Activated naive CD4-positive, alpha-beta T cell treated with anti-CD3 and anti-CD28 coated beads, Interleukin-2, amount 10 ng/mL, durations not matched to agents 7 days and 5 days (primary cell): ENCODE data around the gene ZNF805.

Experiments
- CTCF ChIA-PET: fragments of 350-600 bp; sonication (Branson Sonifier 250); formaldehyde crosslinking; loops from one replicate; lab custom pipeline; 2021; ENCODE audit warnings: antibody characterized with exemption; lab: Charles Lee
- DNase-seq: peaks from one replicate; pipeline ENCODE4 v3.0.0-alpha.2; 2020
- H3K27ac Mint-ChIP-seq: one replicate; pipeline ENCODE4 v1.8.0; 2021; ENCODE audit warnings: mild to moderate bottlenecking, moderate library complexity, mixed read lengths
- H3K27me3 Mint-ChIP-seq: one replicate; pipeline ENCODE4 v1.8.0; 2021; ENCODE audit warnings: mild to moderate bottlenecking, mixed read lengths
- H3K36me3 Mint-ChIP-seq: one replicate; pipeline ENCODE4 v1.8.0; 2021; ENCODE audit warnings: mixed read lengths
- H3K4me1 Mint-ChIP-seq: one replicate; pipeline ENCODE4 v1.8.0; 2021; ENCODE audit warnings: mixed read lengths
- H3K4me3 Mint-ChIP-seq: one replicate; pipeline ENCODE4 v1.8.0; 2021; ENCODE audit warnings: mild to moderate bottlenecking, moderate library complexity, mixed read lengths
- H3K9me3 Mint-ChIP-seq: one replicate; pipeline ENCODE4 v1.8.0; 2021; ENCODE audit warnings: mixed read lengths

The ZNF805 gene

DNA sequence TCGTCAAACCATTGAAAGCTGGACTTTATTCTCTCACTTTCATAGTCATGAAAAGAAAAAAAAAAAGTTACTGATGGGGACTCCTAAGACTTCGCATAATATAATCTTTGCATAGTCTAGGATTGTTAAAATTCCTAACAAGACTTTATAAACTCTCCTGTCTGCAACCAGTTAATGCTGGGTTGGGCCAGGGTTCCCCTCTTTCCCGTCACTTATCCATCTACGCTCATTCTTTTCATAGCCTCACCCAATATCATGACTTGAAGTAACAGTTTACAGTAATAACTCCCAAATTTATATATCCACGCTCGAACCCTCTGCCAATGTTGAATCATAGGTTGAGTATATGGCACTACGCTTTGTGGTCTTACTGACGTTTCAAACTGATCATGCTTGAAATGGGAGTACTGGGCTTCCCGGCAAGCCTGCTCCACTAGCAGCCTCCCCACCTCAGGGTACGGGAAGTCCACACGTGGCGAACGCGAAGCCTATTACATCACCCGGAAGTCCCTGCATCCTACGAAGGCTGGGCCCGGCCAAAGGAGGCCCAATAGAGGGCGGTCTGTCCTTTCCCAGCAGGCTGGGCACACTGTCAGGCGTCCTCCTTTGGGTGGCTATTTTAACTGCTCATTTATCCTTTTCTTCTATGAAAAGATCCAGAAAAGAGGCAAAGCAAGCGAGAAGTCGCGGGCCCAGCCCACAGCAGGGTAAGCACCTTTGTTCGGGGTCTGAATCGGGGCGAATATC is 39.2 kb downstream of the ZNF805 start:
- DNase-seq = peak; percentile 85
- H3K27ac Mint-ChIP-seq = no peak overlapping the region
- H3K4me1 Mint-ChIP-seq = peaks cover 28% of the 10 kb centered on the region
- H3K9me3 Mint-ChIP-seq = peaks cover 7% of the 10 kb centered on the region
- CTCF ChIA-PET = no interaction called here
- no peaks in the 10 kb centered on the region for H3K27me3 Mint-ChIP-seq
- H3K36me3 Mint-ChIP-seq = peaks cover 42% of the 10 kb centered on the region
- H3K4me3 Mint-ChIP-seq = no peak overlapping the region

DNA sequence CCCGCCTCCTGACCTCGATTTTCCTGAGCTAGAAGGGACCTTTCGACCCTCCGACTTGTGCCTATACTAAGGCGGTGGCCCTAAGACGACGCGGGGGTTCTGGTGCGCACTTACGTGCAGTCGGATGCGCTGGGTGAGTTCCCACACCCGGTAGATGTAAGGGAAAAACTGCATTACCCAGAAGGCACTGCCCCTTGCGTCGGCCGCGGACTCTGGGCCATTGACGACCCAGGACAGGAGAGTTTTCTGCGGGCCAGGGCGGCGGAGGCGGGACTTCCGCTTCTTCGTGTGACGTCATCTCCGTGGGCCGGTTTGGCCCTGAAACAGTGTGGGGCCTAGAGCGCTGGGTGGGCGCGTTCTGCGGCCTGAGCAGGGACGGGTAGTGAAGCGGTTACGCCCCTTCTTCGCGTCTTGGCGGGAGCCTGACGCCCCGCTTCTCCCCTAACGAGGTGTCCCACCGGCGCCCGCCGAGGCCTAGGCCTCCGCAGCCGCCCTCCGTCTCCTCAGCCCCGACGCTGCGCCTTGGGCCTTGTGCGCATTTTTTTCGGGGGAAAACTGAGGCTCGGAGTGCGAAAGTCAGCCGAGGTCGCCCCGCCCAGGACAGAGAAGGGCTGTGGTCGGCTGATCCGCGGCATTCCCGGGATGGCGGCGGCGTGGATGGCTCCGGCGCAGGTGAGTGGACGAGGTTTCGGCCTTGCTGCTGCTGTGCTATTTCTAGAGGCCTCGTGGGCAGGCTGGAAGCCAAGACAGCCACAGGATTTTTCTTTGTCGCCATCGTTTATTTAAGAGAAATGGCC is 39.9 kb downstream of the ZNF805 start, which contains the start of gene ZNF460:
Gene ZNF460 (plus strand): TSS at position 321 of the 797 bp plus-strand sequence. CDS start 322 bp downstream, at position 643.
- Mint-ChIP-seq H3K27ac (no peak within 1 kb of the TSS), H3K9me3 (peaks cover 9% of the 10 kb centered on the region), H3K4me3 (no peak within 1 kb of the TSS), H3K4me1 (peaks cover 32% of the 10 kb centered on the region), H3K27me3 (no peaks in the 10 kb centered on the region), H3K36me3 (peaks cover 46% of the 10 kb centered on the region)
- CTCF ChIA-PET = no interaction called here
- peak; percentile 98 for DNase-seq

DNA sequence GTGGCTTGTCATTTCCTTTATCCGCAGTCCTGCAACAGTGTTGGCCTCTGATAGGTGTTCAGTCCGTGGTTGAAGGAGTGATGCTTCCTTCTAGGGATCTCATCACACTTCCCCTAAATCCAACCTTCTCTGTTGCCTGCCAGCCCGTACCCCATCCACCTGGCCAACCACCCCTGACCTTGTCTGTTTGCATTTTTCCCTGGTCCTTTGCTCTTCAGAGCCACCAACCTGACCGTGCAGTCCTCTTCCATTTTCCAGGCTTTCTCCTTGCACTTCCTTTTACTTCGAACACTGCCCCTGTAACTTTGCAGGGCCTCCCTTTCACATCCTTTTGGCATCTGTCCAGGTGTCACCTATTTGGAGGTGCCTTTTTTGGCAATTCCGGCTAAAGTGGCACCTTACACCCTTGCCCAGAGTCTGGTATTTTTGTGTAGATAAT is 40.5 kb downstream of the ZNF805 start:
- CTCF ChIA-PET = no interaction called here
- Mint-ChIP-seq H3K4me1 (peaks cover 32% of the 10 kb centered on the region), H3K9me3 (peaks cover 13% of the 10 kb centered on the region), H3K36me3 (peaks cover 51% of the 10 kb centered on the region), H3K4me3 (no peak overlapping the region), H3K27me3 (no peaks in the 10 kb centered on the region), H3K27ac (no peak overlapping the region)
- peak; percentile 30 for DNase-seq

DNA sequence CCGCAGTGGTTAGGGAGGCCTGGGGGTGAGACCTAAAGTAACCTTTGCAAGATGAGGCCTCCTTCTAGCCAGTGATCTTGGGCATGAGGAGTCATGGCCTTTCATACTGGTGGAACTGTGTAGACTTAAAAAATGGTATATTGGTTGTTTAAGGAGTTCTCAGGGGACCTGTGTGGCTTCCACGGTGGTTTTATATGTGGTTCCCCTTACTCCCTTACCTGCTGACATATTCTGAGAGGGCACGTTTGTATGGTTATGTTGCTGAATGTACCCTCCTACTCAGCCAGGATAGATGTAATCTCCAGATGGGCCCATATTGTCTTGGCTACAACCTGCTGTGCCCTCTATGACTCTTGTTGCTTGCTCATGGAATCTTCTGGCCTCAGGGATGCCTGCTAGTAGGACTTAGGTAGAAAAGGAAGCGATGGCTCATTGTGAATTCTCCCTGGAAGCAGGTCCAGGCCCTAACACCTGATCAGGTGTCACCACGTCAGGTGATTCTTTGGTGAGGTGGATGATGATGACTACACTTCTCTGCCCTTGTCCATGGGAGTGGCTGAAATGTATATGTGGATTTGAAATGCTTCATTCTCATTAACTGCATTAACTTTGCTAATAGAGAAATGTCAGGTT is 41.7 kb downstream of the ZNF805 start:
- CTCF ChIA-PET = no interaction called here
- Mint-ChIP-seq H3K27me3 (no peaks in the 10 kb centered on the region), H3K9me3 (peaks cover 18% of the 10 kb centered on the region), H3K4me3 (peak overlapping the region; percentile 67), H3K4me1 (peaks cover 32% of the 10 kb centered on the region), H3K36me3 (peaks cover 60% of the 10 kb centered on the region), H3K27ac (peak overlapping the region; percentile 87)
- no peak for DNase-seq

DNA sequence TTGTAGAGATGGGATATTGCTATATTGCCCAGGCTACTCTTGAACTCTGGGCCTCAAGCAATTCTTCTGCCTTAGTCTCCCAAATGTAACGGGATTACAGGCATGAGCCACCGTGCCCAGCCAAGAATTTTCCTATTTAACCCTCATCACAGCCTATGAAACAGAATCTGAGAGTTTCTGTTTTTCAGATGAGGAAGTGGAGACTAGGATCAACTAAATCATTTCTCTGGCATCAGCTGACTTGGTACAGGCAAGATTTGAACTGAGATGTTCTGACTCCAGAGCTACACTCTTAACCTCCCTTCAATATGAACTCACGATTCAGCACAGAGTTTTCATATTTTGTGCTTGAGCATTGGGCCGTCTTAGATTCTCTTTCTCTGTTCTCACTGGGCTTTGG is 47.9 kb downstream of the ZNF805 start:
- H3K4me1 Mint-ChIP-seq = peaks cover 9% of the 10 kb centered on the region
- DNase-seq = no peak
- H3K4me3 Mint-ChIP-seq = no peak overlapping the region
- H3K27ac Mint-ChIP-seq = no peak overlapping the region
- no peaks in the 10 kb centered on the region for H3K27me3 Mint-ChIP-seq
- CTCF ChIA-PET = no interaction called here
- peaks cover 88% of the 10 kb centered on the region for H3K36me3 Mint-ChIP-seq
- H3K9me3 Mint-ChIP-seq = peaks cover 51% of the 10 kb centered on the region

DNA sequence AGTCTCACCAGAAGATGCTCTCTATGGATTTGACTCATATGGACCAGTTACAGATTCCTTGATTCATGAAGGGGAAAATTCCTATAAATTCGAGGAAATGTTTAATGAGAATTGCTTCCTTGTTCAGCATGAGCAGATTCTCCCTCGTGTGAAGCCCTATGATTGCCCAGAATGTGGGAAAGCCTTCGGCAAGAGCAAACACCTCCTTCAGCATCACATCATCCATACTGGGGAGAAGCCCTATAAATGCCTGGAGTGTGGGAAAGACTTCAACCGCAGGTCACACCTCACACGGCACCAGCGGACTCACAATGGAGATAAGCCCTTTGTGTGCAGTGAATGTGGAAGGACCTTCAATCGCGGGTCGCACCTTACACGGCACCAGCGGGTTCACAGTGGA is 50.5 kb downstream of the ZNF805 start:
- Mint-ChIP-seq H3K4me3 (no peak overlapping the region), H3K9me3 (peaks cover 67% of the 10 kb centered on the region), H3K27ac (no peak overlapping the region), H3K4me1 (no peaks in the 10 kb centered on the region), H3K27me3 (no peaks in the 10 kb centered on the region), H3K36me3 (peaks cover 93% of the 10 kb centered on the region)
- DNase-seq = no peak
- CTCF ChIA-PET = no interaction called here

DNA sequence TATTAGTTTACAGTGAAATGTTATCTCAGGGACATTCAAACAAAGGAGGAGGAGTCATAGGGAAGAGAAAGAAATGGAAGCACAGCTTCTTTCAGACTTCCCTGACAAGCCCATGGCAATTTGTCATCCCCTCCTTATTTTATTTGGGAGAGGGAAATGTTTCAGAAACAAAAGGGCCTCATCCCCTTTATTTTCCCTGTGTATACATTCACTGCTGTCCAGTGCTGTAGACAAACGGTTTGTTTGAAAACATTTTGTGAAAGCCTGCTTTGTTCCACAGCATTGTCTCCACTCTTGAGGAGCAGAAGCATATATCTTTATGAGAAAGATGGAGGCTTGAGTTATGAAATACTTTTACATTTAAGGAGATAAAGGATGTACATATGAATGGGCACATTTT is 52.1 kb downstream of the ZNF805 start:
- Mint-ChIP-seq H3K27ac (no peak overlapping the region), H3K36me3 (peaks cover 92% of the 10 kb centered on the region), H3K4me1 (no peaks in the 10 kb centered on the region), H3K4me3 (no peak overlapping the region), H3K27me3 (no peaks in the 10 kb centered on the region), H3K9me3 (peaks cover 72% of the 10 kb centered on the region)
- CTCF ChIA-PET = no interaction called here
- no peak for DNase-seq

DNA sequence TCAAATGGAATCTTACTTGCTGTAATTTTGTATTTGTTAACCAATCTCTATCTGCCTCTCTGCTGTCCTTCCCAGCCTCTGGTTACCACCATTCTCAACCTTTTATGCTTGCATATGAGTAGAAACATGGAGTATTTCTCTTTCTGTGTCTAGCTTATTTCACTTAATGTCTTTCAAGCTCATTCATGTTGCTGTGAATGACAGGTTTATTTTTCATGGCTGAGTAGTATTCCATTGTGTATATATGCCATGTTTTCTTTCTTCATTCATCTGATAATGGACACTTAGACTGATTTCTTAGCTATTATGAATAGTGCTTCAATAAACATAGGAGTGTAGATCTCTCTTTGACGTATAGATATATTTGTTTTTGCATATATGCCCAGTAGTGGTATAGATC is 53.3 kb downstream of the ZNF805 start:
- no peak for DNase-seq
- CTCF ChIA-PET = no interaction called here
- peaks cover 92% of the 10 kb centered on the region for H3K36me3 Mint-ChIP-seq
- H3K27ac Mint-ChIP-seq = peak overlapping the region; percentile 25
- H3K9me3 Mint-ChIP-seq = peaks cover 71% of the 10 kb centered on the region
- no peaks in the 10 kb centered on the region for H3K4me1 Mint-ChIP-seq
- no peaks in the 10 kb centered on the region for H3K27me3 Mint-ChIP-seq
- H3K4me3 Mint-ChIP-seq = no peak overlapping the region

DNA sequence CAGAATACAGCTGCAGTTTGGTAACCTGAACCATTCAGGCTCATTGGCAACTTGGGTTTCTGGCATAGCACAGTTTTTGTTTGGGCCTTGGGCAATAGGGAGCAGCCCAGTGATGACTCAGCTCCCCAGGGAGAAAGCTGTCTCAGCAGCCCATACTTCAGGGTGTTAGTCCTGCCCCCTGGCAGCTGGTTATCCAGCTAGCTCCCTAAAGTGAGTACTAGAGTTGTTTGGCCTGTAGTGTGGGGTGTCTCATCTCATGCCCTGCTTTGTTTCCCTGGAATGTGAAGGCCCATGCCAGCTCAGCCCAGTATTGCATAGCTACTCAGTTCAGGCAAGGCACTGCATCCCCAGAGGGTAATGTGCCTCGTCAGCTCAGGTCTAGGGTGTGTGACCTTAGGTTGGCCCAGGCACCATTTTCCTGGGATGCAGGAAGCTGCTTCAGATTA is 61.6 kb downstream of the ZNF805 start:
- H3K27me3 Mint-ChIP-seq = no peaks in the 10 kb centered on the region
- H3K4me3 Mint-ChIP-seq = no peak overlapping the region
- CTCF ChIA-PET = no interaction called here
- H3K9me3 Mint-ChIP-seq = peaks cover 26% of the 10 kb centered on the region
- no peaks in the 10 kb centered on the region for H3K4me1 Mint-ChIP-seq
- H3K27ac Mint-ChIP-seq = no peak overlapping the region
- no peak for DNase-seq
- H3K36me3 Mint-ChIP-seq = peaks cover 67% of the 10 kb centered on the region

DNA sequence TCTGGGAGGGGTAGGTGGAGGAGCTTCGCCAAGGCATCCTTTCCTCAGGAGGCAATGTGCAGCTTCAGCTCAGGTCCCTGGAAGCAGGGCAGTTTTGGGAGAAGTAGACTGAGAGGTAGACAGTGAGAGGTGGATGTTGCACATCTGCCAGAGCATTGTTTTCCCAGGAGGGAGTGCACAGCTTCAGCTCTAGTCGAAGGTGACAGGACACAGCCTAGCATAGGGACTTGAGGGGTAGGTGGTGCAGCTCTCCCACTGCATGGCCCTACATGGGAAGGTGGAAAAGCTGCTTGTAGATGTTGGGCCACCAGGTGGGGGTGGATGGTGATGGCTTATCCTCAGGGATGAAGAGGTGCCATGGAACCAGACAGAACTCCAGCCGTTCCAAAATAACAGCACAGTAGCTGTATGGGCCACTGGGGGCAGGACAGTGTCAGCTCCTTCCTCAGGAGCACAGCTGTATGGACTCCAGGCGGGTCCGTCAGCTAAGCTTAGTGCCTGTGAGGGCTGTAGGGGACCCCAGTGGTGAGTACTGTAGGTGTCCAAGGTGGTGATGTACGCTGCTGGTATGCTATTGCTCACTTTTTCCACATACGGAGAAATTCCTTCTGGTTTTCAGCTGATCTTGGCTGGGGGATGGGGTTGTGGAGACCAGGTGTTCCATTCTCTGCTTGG is 62.4 kb downstream of the ZNF805 start:
- Mint-ChIP-seq H3K4me3 (no peak overlapping the region), H3K4me1 (no peaks in the 10 kb centered on the region), H3K36me3 (peaks cover 60% of the 10 kb centered on the region), H3K27ac (no peak overlapping the region), H3K27me3 (no peaks in the 10 kb centered on the region), H3K9me3 (peaks cover 21% of the 10 kb centered on the region)
- CTCF ChIA-PET = no interaction called here
- no peak for DNase-seq
